ENCODE data around the gene GFRA1.

GFRA1 gene, protein sequence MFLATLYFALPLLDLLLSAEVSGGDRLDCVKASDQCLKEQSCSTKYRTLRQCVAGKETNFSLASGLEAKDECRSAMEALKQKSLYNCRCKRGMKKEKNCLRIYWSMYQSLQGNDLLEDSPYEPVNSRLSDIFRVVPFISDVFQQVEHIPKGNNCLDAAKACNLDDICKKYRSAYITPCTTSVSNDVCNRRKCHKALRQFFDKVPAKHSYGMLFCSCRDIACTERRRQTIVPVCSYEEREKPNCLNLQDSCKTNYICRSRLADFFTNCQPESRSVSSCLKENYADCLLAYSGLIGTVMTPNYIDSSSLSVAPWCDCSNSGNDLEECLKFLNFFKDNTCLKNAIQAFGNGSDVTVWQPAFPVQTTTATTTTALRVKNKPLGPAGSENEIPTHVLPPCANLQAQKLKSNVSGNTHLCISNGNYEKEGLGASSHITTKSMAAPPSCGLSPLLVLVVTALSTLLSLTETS

GRCh38 chr10:116272440-116273283, at the start of gene GFRA1:
GFRA1 (minus strand) TSS chr10:116273206; CDS start chr10:116272029, 1,177 bp downstream.
- no peak for DNase-seq (ENCODE audit: low spot score)

- no peak for DNase-seq (ENCODE audit: low spot score)
Measured at GRCh38 chr10:116316503-116316902, 43.5 kb upstream of the GFRA1 start.

- DNase-seq (ENCODE audit: low spot score) = no peak
Measured at GRCh38 chr10:116312548-116312947, 39.5 kb upstream of the GFRA1 start.

GRCh38 chr10:116311706-116312490, 38.9 kb upstream of the GFRA1 start:
- DNase-seq (ENCODE audit: low spot score) = no peak

DNA sequence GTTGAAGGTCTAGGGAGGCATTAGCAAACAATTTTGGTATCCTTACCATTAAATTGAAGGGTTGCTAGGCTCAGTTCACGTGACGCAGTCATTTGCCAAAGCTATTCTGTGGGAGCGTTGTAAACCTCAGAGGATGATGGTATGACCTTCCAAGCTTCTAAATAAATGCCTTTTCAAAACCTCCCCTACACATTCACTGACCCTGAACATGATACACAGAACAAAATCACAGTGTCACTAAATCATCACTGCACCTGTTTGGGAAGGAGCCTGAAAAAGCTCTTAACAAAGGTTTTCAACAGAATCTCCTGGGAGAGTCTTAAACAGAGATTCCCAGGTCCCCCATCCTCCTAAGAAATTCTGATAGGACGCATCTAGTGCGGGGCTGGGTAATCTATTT, 38.0 kb upstream of the GFRA1 start:
- no peak for DNase-seq (ENCODE audit: low spot score)

DNA sequence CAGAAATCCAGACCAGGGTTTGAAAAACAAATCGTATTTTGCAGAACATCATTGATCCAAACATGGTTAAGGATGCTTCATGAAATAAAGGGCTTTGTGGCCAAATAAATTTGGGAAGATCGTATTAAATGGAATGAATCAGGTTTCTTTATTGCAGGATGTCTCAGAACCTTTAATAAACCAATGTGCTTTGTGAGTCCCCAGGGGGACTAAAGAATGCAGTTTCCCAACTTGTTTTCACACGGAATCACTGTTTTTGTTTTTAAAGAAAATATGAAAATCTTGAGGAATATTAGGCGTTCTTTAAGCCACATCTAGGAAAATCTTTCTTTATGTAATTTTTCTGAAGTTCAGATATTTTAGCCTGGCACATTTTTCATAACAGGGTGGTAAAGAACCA, 34.4 kb upstream of the GFRA1 start:
- no peak for DNase-seq (ENCODE audit: low spot score)

- no peak for DNase-seq (ENCODE audit: low spot score)
Measured at GRCh38 chr10:116306847-116307246, 33.8 kb upstream of the GFRA1 start.

- DNase-seq (ENCODE audit: low spot score) = no peak
Measured at GRCh38 chr10:116304923-116305322, 31.9 kb upstream of the GFRA1 start.

DNA sequence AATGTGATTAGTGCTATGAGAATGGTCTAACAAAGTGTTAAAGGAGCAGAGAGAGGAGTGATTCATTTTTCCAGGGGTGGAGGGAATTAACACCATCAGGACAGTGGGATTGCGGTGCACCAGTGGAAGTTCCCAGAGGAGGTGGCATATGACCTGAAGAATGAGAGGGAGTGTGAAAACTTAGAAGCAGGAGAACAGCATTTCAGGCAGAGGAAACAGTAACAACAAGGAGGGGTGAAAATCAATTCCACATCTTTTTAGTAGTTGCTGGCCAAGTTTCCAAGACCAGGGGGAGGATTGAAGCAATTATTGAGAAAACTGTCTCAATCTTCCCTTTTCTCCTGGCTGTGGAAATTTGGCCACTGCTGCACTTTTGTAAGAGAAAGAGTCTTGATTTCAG, 27.5 kb upstream of the GFRA1 start:
- DNase-seq (ENCODE audit: low spot score) = no peak

GRCh38 chr10:116298586-116298985, 25.6 kb upstream of the GFRA1 start:
- DNase-seq (ENCODE audit: low spot score) = no peak

- no peak for DNase-seq (ENCODE audit: low spot score)
Measured at GRCh38 chr10:116296291-116296721, 23.3 kb upstream of the GFRA1 start.

DNA sequence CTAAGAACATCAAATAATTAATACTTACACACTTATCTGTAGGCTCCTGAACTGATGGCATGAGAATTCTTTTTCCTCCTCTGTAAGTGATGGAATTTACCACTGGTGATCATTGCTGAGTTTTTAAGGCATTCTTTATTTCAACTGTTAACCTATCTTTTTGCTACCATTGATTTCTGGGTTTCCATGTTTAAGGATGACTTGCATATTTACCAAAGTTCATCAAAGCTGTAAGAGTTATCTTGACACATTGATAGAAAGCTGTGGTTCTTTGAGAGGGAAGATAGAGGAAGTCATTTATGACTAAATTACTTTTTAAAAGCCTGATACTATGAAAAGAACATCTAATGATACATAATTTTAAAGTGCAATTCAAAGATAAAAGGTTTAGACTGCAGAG, 19.5 kb upstream of the GFRA1 start:
- no peak for DNase-seq (ENCODE audit: low spot score)

DNA sequence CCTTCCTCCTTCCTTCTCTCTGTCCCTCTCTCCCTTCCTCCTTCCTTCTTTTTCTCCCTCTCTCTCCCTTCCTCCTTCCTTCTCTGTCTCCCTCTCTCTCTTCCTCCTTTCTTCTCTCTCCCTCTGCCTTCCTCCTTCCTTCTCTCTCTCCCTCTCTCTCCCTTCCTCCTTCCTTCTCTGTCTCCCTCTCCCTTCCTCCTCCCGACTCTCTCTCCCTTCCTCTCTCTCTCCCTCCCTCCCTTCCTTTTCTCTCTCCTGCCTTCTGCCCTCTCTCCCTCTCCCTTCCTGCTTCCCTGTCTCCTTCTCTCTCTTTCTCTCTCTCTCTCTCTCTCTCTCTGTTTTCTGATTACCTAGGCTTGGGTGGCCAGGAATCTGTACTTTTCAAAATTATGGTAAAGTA, 16.6 kb upstream of the GFRA1 start:
- no peak for DNase-seq (ENCODE audit: low spot score)

- no peak for DNase-seq (ENCODE audit: low spot score)
Measured at GRCh38 chr10:116287906-116288501, 15.0 kb upstream of the GFRA1 start.

- no peak for DNase-seq (ENCODE audit: low spot score)
Measured at GRCh38 chr10:116286626-116287200, 13.7 kb upstream of the GFRA1 start.

- no peak for DNase-seq (ENCODE audit: low spot score)
Measured at GRCh38 chr10:116281775-116282174, 8.8 kb upstream of the GFRA1 start.

- no peak for DNase-seq (ENCODE audit: low spot score)
Measured at GRCh38 chr10:116278846-116279245, 5.8 kb upstream of the GFRA1 start.

DNA sequence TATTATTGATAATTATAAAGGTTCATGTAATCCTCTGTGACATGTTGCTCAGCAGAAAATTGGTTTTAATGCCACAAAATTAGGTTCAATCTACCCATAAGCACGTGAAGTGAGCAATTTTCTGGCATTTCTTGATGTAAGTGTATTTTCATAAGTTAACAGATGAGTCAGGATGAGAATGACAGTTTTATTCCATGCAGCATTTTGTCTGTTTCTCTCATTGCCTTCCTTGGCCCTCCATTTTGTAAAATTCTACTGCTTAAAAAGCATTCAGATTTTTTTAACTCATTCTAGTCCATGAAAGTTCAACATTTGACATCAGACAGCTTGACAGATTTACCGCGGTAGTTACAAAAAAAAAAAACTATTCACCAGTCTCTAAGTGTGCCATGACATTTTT, 4.0 kb upstream of the GFRA1 start:
- no peak for DNase-seq (ENCODE audit: low spot score)

GRCh38 chr10:116274064-116274904, 1.3 kb upstream of the GFRA1 start:
- no peak for DNase-seq (ENCODE audit: low spot score)

DNA sequence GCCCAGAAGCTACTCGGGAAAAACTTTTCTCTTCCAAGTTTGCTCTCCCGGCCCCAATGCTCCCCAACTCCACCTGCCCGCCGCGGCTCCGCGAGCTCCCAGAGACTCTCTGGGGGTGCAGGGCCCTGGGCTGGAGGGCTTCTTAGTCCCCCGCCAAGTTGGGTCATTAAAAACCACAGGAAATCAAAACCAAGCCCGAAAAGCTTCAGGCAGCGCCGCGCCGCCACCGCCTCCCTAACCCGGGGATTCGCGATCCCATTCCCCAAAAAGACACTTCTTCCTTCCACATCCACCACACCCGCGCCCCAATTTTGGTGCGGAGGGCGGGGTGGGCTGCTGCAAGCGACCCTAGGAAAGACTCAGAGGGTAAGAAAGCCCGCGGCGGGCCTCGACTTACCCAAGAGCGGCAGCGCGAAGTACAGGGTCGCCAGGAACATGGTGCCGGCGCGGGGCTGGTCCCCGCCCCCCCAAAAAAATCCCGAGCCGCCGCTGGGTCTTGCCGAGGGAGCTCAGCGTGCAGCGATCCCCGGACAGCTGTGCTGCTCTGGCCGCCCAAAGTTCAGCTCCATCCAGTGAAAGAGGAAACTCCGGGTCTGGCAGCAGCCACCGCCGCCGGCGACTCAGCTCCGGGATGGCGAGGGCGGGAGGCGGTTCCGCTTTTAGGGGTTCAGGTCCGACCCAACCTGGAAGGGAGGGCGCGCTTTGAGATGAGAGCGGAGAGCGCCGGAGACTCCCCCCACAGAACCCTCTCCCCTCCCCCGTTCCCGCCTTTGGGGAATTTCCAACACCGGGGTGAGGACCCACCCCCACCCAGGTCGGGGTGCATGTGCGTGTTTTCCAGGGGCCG, 1.2 kb downstream of the GFRA1 start:
- DNase-seq (ENCODE audit: low spot score) = no peak

Data from hematopoietic multipotent progenitor cell treated with erythropoietin and hydrocortisone succinate and interleukin-3 and kit ligand, for 15 days (in vitro differentiated cells).